Stimulated activated CD4-positive, alpha-beta T cell treated with anti-CD3 and anti-CD28 coated beads, TNF-alpha, amount 100 ng/mL, for 1 hour (primary cell): Measurements from ENCODE around the gene MUC4.
"Not testable (repeated sequence)": the region's sequence is repeated elsewhere in the genome, so short reads cannot be mapped to it uniquely, and the experiment has no call there.

Source experiments
- DNase-seq, 3 donors: peaks; one replicate each; pipeline ENCODE4 v3.0.0-alpha.2; 2020; ENCODE audit warnings: low read depth in 3 of 3, low spot score in 1 of 3

Gene MUC4

DNA sequence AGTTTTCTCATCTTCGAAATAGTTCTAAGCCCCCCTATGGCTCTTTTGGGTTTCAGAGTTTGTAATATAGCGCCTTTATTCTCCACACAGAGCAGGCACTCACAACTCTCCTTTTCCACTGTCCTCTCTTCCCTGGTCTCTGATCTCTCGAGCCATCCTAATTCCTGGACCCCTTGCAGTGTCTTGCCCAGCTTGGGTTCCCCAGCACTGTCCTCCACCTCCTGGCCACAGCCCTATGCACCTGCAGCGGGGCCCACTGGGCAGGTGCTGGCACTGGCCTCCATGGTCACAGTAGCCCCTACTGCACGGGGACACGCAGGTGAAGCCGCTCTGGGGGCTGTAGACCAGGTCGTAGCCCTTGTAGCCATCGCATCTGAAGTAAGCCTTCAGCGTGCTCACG is 63.1 kb downstream of the MUC4 start:
- DNase-seq = no peak

DNA sequence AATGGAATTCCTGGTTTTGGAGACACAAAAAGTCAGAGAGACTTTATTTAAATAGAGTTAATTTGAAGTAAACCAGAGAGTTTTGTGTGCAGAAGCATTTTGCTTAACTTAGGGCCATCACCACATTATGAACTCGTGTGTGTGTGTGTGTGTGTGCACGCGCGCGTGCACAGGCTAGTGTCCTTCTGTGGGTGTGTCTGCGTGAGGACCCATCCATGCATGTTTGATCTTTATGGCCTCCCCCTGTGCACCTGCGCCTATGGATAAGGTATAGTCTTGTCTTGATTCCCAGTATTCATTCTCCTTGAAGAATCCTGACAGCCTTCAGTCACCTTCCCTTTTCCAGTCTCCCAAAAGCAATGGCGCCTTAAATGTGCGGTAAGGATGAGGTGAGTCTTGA is 65.0 kb downstream of the MUC4 start:
- no peak for DNase-seq

DNA sequence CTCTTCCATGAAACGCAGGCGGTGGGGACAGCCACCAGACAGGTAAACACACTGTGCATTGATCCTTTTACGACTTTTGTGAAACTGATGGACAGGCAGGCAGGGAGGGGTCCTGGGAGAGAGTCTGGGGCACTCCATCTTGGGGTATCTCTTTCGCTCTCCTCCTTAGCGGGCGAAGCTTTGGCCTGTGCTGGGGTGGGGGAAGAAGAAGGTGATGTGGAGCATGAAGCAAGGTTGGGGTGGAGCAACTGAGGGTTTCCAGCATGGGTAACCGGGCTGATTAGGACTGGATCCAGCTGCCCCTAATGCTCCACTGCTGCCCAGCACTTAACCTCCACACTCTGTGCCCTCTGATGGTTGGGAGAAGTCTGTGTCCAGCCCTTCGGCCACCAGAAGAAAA is 65.4 kb downstream of the MUC4 start:
- DNase-seq = no peak

DNA sequence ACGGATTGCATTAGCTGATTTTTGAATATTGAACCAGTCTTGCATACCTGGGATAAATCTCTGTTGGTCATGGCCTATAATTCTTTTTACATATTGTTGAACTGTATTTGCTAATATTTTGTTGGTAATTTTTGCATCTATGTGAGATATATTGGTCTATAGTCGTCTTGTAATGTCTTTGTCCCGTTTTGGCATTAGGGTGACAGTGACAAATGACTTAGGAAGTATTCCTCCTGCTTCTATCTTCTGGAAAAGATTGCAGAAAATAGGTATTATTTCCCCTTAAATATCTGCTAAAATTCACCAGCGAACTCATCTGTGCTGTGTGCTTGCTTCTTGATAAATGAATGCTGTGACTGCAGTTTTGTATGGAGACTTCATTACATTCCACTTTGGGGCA is 67.3 kb downstream of the MUC4 start:
- no peak for DNase-seq

DNA sequence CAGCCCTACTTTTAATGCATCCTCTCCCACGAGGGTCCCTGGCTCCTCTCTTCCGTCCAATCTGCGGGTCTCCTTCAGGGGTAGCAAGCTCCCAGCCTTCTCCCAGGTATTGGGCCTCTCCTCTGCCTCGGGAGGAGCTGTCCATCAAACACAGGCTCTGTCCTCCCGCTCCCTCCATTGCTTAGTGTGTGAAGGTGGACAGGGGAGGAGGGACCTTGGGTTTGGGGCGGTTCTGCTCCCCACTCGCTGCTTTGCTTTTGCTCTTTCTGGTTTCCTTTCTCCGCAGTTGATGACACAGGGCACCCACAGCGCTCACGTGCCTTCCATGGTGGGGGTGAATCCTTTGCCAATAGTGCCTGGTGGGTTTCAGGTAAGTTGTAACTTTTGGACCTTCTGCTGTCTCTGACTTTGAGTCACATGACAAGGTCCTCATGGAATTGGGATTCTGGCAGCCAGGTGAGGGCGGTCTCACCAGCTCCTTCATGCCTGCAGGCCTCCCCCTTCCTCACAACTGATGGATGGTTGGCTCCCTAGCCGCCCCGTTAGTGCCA is 72.1 kb downstream of the MUC4 start:
- DNase-seq = no peak

DNA sequence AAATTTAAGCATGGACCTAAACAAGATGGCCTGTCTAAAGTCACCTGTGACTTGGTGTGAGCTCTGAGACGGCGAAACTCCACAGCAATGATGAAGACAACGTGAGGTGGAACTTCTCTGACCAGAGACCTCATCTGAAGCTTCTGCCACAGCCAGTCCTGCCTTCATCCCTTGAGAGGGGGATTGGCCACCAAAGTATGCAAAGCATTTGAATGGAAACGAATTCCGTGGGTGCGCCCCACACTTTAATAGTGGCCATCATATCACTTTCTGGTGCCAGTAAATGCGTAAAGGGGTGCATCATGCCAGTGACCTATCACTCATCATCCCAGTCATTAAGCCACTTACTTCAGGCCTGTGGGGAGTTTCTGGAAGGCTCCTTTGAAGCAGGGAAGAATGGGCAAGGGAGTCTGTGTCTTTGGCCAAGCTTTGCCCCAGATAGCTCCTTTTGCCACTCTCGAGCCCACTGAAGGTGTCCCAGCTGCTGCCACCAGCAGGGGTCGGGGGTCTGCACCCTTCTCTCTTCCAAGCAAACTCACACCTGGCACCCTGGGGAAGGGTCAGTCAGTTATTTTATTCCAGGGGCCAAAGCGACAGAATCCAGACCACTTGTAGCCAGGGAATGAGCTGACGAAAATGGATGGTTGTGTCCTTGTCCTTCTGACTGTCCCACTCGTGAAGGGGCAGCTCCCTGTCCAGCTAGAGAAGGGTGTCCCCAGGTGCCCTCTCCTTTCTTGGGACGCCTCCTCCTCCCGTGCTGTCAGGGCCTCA is 73.3 kb downstream of the MUC4 start:
- no peak for DNase-seq

DNA sequence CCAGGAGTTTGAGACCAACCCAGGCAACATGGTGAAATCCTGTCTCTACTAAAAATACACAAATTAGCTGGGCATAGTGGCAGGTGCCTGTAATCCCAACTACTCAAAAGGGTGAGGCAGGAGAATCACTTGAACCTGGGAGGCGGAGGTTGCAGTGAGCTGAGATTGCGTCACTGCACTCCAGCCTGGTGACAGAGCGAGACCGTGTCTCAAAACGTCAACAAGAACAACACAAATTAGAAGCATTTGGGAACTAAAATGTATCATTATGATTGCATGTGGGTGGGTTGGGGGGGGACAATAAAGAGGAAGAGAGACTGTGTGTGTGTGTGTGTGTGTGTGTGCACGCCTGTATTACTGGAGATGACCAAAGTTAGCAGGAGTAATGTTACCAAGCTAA is 73.9 kb downstream of the MUC4 start:
- DNase-seq = not testable (repeated sequence)

DNA sequence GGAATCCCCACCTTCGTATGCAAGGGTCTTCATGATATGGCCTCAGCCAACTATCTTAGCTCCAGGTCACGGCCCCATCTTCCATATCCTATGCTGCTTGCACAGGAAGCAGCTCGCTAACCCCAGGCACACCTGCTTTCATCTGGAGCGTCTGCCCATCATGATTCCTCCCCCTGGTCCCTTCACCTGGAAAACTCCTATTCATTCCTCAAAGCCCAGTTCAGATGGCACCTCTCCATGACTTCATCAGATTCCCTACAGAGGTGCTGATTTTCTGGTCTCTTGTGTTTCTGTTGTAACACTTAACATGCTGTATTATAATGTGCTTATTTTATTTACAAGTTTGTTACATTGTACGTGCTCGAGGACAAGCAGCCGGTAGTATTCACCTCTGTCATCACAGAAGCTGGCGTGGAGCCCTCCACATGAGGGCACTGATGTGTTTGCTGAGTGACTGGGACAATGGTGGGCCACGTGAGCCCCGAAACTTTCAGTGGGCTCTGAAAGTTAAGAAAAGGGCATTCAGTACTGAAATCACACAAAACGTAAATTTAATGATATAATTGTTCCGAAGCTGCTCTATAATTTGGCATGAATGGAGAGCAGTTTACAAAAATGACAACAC is 74.8 kb downstream of the MUC4 start:
- DNase-seq = no peak

DNA sequence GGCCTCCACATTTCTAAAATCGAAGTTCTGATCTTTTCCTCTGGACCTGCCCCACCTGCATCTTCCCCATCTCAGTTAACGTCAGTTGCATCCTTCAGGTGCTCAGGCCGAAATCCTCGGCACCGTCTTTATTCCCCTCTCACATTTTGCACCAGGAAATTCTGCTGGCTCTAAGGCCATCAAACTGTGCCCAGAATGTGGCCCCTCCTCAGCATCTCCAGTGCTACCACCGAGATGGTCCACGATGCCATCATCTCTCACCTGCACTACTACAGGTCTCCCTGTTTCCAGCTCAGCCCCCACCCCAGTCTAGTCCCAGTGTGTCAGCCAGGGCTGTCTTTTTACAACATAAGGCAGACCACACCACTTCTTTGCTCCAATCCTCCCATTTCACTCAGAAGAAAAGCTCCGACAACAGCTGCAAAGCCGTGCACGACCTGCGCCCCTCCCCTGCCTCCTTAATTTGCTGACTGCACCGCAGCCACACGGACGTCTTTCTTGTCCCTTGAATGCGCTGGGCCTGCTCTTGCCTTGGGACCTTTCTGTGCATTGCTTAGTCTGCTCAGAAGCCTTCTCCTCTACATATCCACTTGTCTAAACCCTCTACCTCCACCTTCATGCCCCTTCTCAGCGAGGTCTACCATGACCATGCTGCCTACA is 76.6 kb downstream of the MUC4 start:
- no peak for DNase-seq

DNA sequence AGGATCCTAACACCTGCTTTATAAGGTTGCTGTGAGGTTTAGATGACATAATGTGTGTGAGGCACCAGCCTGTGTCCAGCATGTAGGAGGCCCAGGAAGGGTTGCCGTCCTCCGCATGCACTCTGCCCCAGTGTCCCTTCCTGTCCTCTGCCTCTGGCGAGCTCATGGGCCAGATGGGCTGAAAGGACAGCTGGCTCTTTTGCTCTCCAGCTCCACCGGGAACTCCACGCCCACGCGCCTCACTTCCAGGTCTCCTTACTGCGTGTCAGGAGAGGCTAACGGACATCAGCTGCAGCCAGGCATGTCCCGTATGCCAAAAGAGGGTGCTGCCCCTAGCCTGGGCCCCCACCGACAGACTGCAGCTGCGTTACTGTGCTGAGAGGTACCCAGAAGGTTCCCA is 78.8 kb downstream of the MUC4 start:
- no peak for DNase-seq

DNA sequence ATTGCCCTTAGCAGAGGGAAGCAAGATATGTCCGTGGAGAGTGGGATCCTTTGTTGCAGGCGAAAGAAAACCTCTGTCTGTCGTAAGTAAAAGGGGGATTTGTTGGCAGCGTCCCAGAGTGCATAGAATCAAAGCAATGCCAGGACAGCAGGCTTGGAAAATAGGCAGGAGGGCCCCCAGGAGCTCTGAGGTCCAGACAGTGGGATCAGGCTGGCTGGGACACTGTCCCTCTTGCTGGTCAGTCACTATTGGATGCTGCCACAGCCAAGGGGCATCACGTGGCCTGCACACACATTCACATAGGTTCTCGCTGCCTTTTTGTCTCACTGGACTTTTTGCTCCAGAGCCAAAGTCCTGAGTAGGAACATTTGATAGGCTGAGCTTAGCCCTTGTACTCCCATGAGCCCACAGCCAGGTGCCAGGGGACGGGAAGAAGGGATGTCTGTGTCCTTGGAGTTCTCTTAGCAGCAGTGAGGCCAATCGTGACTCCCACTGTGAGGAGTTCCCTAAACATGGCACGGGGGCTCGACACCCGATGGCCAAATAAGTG is 80.3 kb downstream of the MUC4 start:
- no peak for DNase-seq

DNA sequence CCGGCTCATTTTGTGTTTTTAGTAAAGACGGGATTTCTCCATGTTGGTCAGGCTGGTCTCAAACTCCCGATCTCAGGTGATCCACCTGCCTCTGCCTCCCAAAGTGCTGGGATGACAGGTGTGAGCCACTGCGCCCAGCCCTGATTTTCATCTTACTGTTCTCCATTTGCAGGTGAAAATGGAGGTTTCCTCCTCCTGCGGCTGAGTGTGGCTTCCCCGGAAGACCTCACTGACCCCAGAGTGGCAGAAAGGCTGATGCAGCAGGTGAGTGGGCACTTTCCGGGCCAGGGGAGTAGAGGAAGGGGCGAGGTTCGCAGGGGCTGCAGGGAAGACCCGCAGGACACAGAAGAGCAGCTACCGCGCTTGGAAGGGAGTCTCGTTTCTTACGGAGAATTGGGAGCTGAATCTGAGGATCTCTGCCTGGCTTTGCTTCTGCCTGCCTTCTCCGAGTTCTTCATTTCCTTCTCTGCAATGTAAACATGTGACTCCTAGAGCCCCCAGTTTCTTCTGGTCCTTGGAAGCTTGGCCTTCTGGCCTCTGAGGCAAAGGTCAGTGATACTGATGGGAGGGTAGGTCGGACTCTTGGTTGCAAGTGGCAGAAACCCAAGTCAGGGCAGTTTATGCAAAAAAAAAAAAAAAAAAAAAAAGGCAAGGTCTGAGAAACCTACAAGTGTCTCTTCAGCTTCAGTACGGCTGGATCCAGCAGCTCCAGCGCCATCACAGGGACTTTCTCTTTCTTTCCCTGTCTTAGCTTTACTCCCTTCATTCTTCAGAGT is 82.1 kb downstream of the MUC4 start:
- no peak for DNase-seq

DNA sequence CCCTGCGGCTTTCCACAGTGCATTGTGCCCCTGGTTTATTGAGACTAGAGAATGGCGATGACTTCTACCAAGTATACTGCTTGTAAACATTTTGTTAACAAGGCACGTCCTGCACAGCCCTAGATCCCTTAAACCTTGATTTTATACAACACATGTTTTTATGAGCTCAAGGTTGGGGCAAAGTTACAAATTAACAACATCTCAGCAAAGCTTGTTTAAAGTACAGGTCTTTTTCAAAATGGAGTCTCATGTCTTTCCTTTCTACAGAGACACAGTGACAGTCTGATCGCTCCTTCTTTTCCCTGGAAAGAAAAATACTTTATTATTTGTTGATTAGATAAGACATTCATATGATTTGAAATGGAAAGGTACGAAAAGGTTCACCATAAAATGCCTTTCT is 82.9 kb downstream of the MUC4 start:
- not testable (repeated sequence) for DNase-seq

DNA sequence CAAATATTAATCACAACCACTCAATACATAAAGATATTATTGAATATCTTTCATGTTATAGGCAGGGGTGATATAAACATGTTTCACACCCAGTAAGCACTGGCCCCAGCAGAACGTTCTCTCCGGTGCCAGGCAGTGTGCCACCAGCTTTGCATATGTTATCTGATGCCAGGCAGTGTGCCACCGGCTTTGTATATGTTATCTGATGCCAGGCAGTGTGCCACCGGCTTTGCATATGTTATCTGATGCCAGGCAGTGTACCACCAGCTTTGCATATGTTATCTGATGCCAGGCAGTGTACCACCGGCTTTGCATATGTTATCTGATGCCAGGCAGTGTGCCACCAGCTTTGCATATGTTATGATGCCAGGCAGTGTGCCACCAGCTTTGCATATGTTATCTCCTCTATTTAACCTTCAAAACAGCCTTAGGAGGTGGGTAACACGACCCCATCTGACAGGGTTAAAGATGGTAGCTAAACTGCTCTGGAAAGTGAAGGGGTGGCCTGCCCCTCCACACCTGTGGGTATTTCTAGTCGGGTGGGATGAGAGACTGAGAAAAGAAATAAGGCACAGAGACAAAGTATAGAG is 84.0 kb downstream of the MUC4 start:
- DNase-seq = no peak

DNA sequence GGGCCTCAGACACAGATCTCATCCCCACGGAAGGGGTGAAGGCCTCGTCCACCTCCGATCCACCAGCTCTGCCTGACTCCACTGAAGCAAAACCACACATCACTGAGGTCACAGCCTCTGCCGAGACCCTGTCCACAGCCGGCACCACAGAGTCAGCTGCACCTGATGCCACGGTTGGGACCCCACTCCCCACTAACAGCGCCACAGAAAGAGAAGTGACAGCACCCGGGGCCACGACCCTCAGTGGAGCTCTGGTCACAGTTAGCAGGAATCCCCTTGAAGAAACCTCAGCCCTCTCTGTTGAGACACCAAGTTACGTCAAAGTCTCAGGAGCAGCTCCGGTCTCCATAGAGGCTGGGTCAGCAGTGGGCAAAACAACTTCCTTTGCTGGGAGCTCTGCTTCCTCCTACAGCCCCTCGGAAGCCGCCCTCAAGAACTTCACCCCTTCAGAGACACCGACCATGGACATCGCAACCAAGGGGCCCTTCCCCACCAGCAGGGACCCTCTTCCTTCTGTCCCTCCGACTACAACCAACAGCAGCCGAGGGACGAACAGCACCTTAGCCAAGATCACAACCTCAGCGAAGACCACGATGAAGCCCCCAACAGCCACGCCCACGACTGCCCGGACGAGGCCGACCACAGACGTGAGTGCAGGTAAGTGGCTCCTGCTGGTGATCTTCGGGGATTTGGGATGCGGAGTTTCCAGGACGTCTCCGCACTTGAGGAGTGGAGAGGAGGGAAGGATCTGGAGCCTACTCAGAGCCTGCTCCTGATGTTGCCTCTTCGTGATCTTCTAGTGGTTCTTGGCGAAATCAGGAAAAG is 85.6 kb downstream of the MUC4 start:
- DNase-seq = not testable (repeated sequence)

DNA sequence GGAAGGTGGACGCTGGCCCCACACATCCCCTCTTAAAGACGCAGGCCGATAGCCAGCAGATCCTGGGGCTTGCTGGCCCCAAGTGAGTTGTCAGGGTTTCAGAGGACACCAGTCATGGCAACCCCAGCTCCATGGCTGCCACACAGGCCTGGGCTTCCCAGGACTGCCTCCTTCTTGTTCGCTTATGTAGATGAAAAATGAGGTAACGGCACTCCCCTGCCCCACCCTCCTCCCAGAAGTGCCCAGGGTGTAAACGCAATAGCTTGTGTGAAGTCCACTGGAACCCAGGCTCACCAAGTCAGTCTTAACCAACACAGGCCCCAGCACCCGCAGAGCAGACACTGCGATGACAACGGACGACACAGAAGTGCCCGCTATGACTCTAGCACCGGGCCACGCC is 87.4 kb downstream of the MUC4 start:
- not testable (repeated sequence) for DNase-seq

DNA sequence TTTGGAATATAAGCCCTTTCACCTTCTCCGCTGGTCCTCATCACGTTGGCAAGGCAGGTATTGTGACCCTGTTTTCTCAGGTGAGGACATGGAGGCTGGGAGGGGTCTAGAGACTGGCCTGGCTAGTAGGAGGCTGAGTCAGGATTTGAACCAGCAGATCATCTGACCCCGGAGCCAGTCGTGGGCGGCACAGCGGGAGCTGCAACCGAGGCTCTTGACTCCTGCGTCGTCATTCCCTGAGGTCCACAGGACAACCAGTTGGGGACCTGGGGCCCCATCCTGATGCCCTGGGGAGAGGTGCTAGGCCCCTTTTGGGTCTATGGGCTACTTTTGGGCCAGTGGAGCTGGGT is 88.8 kb downstream of the MUC4 start:
- DNase-seq = not testable (repeated sequence)

DNA sequence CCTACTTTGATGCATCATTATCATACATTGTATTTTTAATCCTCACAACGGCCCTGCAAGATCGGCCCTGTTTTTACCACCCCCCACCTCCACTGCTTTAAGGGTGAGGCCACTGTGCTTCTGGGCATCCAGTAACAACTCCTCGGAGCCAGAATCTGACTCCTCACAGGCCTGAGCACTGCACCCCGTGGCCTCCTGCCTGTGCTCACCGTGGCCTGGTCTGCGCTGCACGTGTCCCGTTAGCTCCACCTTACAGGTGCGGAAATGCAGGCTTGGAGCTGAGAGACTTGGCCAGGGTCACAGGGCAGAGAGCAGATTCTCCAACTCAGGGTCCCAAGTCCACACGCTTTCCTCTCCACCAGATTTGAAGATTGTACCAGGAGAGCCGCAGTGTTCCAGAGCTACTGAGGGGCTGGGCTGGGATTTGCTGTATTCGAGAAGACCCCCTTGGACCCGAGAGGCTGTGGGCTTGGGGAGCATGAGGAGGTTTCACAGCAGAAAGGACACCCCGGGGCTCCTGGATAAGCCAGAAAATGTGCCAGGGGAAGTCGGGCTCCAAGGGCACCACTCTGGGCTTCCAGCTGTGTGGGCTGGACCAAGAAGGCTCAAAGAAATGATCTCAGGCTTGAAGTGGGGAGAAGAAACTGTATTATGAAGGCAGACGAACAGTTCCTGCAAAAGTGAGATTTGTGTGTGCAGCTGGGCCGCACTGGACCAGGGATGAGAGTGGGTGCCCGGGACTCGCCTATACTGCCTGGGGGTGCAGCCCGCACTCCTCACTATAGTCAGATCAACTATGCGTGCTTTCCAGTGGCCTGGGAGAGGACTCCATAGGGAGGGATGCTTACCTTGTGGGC is 89.4 kb downstream of the MUC4 start:
- not testable (repeated sequence) for DNase-seq
